Right lobe of liver (tissue), 6 donors: ENCODE results near the gene FAM229A. TPM values are rescaled to one million over a fixed set of nuclear protein-coding genes. Genes with fewer than 3 reads are reported as not detected.
A peak's percentile ranks its signal among the peaks of the same experiment; 100 is the strongest.

ENCODE experiments used
- ATAC-seq, 4 donors: fragments of 200-7000 bp; cut with Tn5 transposase; one replicate each; pipeline ENCODE4 v1.9.1; 2020; ENCODE audit warnings: mild to moderate bottlenecking in 4 of 4, moderate library complexity in 4 of 4
- DNase-seq, 3 donors: peaks; one replicate each; pipeline ENCODE4 v3.0.0-alpha.2; 2020
- H3K27ac ChIP-seq, 3 donors: fragments of 200-600 bp; one replicate each; pipeline ENCODE4 v1.8.0; 2022
- H3K27me3 ChIP-seq, 2 donors: fragments of 200-600 bp; one replicate each; pipeline ENCODE4 v1.8.0; 2022
- H3K36me3 ChIP-seq, 4 donors: fragments of 200-600 bp; sonication (generic) in 1 of 4; one replicate each; pipeline versions ENCODE4 v1.5.1 to v1.8.0; 2017 to 2022; ENCODE audit warnings: control low read depth in 1 of 4
- H3K4me1 ChIP-seq, 4 donors: fragments of 200-600 bp; sonication (generic) in 1 of 4; one replicate each; pipeline versions ENCODE4 v1.5.1 to v1.8.0; 2017 to 2022; ENCODE audit warnings: control low read depth in 1 of 4
- H3K4me3 ChIP-seq, 3 donors: fragments of 200-600 bp; one replicate each; pipeline ENCODE4 v1.8.0; 2022
- H3K9me3 ChIP-seq, 4 donors: fragments of 200-600 bp; sonication (generic) in 1 of 4; one replicate each; pipeline versions ENCODE4 v1.5.1 to v1.8.0; 2017 to 2022; ENCODE audit warnings: control low read depth in 1 of 4
- CTCF ChIP-seq, 4 donors: fragments of 200-600 bp in 3 of 4; fragments of 450-650 bp in 1 of 4; IDR thresholded peaks; one replicate each; pipeline versions ENCODE4 v1.5.1 to v1.8.0; 2016 to 2022; ENCODE audit warnings: antibody characterized with exemption in 4 of 4, mild to moderate bottlenecking in 2 of 4
- POLR2A ChIP-seq: fragments of 450-650 bp; IDR thresholded peaks from one replicate; pipeline ENCODE4 v1.6.1; 2017; ENCODE audit warnings: antibody characterized with exemption, mild to moderate bottlenecking
- WGBS: methylation state at CpG from one replicate; pipeline ENCODE4 v1.1.6; 2018; ENCODE audit warnings: low coverage, low lambda C conversion rate; ENCODE audit not compliant: insufficient coverage; ENCODE audit errors: missing lambda C conversion rate; 5-methylcytosine and 5-hydroxymethylcytosine counted together
- intact Hi-C, 2 donors: fragments of 100-400 bp; cut with DNase I; formaldehyde crosslinking; loops; one replicate each; pipeline versions ENCODE4 v1.11.2 to v1.14.1; 2022
- total RNA-seq, 6 experiments: library from RNA; depleted of rRNA in 2 of 6; stranded (reverse); fragments of >200 nt in 2 of 6; fragmentation: NEBNext Ultra II Directional in 3 of 6; extraction: Animal tissue kit (Norgen Biotek cat#: 25700) in 3 of 6; gene quantifications; one replicate each; pipeline versions ENCODE4 v1.1.0 to v1.2.4, GENCODE V29; 2016 to 2023
- donor health status: DM: no; HTN: yes; CAD: no.
- donor health status: DM: no; HTN: no; CAD: no.
- donor health status: DM: no; HTN: no; CAD: no.
- donor health status: DM: no; HTN: yes; CAD: no.
- donor health status: DM: no; HTN: yes; CAD: no.

The FAM229A gene
- total RNA-seq, 6 experiments from 2014 or later: 1.3 to 7.8 (median 5.3) TPM

GRCh38 chr1:32392325-32392724, 30.0 kb upstream of the FAM229A start:
- Histone ChIP-seq H3K4me1 (peaks cover 0 to 20% (median 5%) of the 10 kb centered on the region in 4 donors), H3K4me3 (no peak overlapping the region), H3K9me3 (no peaks in the 10 kb centered on the region), H3K27me3 (no peaks in the 10 kb centered on the region), H3K27ac (peak overlapping the region; percentile 93 to 98 (median 97)), H3K36me3 (peaks cover 0 to 36% (median 12%) of the 10 kb centered on the region in 4 donors)
- no peak for TF ChIP-seq CTCF (IDR thresholded peaks at IDR 0.05)
- no peak for TF ChIP-seq POLR2A
- ATAC-seq (no peak), DNase-seq (no peak)
- 78% methylated on average over 3 of the region's 3 CpGs for WGBS
- intact Hi-C loops: no loop called here

- Histone ChIP-seq H3K9me3 (no peaks in the 10 kb centered on the region), H3K4me3 (no peak overlapping the region), H3K27me3 (no peaks in the 10 kb centered on the region), H3K4me1 (peaks cover 0 to 20% (median 5%) of the 10 kb centered on the region in 4 donors), H3K36me3 (peaks cover 0 to 46% (median 15%) of the 10 kb centered on the region in 4 donors), H3K27ac (peak overlapping the region in 2 of 3 donors; percentile 35 to 40)
- no peak for TF ChIP-seq CTCF (IDR thresholded peaks at IDR 0.05)
- TF ChIP-seq POLR2A: no peak
- ATAC-seq (no peak), DNase-seq (no peak)
- intact Hi-C loops: no loop called here
- WGBS: 70% methylated on average over 8 of the region's 8 CpGs
These were observed 28.9 kb upstream of the FAM229A start for GRCh38 chr1:32390904-32391870.

GRCh38 chr1:32388641-32389040, 26.4 kb upstream of the FAM229A start:
- DNase-seq (no peak), ATAC-seq (peak; percentile 37 to 70 (median 51))
- intact Hi-C loops: no loop called here
- Histone ChIP-seq H3K27ac (no peak overlapping the region), H3K9me3 (no peaks in the 10 kb centered on the region), H3K4me3 (no peak overlapping the region), H3K27me3 (no peaks in the 10 kb centered on the region), H3K4me1 (peaks cover 0 to 15% (median 5%) of the 10 kb centered on the region in 4 donors), H3K36me3 (peaks cover 6 to 72% (median 29%) of the 10 kb centered on the region in 4 donors)
- TF ChIP-seq POLR2A (no peak), CTCF (IDR thresholded peaks at IDR 0.05) (no peak)
- 65% methylated on average over 4 of the region's 6 CpGs for WGBS

GRCh38 chr1:32386676-32387392, 24.5 kb upstream of the FAM229A start:
- no peak for ATAC-seq
- Histone ChIP-seq H3K27ac (no peak overlapping the region), H3K36me3 (peaks cover 10 to 90% (median 38%) of the 10 kb centered on the region in 4 donors), H3K27me3 (no peaks in the 10 kb centered on the region), H3K4me3 (no peak overlapping the region), H3K4me1 (no peaks in the 10 kb centered on the region), H3K9me3 (no peaks in the 10 kb centered on the region)
- no peak for TF ChIP-seq CTCF (IDR thresholded peaks at IDR 0.05)
- no peak for TF ChIP-seq POLR2A
- 83% methylated on average over 5 of the region's 13 CpGs for WGBS
- no peak for DNase-seq
- intact Hi-C loops: no loop called here
